Stimulated activated CD8-positive, alpha-beta memory T cell treated with anti-CD3 and anti-CD28 coated beads, Interleukin-15, amount 100 ng/mL, for 48 hours (primary cell): ENCODE data around the gene SLC25A21.

Experiments
- DNase-seq, 2 donors: peaks; one replicate each; pipeline ENCODE4 v3.0.0-alpha.2; 2020; ENCODE audit warnings: low read depth in 2 of 2

Gene SLC25A21

DNA sequence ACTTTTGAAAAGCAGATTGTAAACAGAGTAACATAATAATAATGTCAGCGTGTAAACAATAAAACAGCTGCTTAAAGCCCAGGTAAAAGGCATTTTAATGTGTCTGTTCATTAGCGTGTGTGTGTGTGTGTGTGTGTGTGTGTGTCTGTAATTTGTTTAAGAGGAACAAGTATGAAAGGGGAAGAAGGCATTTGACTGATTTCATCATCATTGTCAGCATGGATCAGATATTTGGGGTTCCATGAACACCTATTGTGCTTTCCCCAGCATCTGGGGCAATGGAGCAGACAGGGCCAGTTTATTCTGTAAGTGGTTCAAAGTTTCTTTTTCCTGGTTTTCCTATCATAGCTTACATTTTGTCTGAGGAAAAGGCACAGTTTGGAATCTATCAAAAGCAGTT is 28.9 kb downstream of the SLC25A21 start:
- DNase-seq = no peak

DNA sequence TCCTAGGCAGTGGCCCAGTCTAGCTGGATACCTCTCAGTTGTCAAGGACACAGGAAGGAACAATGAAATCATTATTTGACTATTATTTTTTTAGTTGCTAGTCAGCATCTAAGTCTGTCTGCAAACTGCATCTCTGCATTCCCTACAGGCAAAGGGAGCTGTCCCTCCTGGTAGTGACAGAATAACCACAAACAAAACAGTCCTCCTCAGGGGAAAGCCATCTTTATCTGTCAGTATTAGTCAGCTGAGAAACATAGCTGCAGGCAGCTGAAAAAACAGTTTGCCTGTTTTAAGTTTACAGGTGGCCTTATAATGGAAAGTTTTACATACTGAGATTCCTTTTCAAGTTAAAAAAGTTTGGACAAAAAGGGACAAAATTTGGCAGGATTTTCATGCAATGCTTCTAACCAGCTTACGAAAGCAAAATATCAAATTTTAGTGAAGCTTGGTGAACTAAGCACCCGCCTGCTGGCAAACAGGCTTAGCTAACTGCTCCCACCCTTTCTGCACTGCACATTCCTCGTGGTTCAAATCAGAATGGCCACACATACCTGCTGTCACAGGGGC is 29.5 kb downstream of the SLC25A21 start:
- no peak for DNase-seq

DNA sequence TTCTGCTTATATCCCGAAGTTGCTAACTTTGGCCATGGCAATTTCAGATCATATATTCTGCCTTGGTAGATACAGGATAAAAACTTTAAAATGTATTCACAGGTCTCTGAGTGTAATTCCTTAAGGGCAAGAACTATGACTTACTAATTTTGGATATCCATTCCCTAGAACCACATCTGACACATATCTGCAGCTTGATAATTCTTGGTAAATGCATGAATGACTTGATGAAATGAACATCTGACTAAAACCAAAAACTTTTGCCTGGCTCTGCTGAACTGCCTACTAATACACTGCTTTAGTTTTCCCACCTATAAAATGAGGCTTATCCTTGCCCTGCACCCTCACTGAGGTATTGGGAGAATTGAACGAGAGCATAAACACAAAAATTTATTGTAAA is 32.2 kb downstream of the SLC25A21 start:
- no peak for DNase-seq

DNA sequence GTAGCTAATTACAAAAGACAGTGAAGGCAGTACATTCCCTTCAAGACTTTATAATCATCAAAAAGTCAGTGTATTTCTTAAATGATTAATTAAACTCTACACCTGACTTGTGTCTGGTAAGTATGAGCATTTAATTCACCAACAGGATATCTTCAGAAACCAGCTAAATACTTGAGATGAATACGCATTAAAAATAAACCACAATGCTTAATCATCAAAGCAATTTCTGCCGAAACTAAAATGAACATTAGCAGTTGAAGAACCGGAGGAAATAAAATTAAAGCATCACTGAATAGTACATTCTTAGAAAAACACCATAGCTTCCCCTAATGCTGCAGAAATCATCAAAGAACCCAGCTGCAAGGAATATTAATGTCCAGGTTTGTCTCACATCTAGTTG is 32.7 kb downstream of the SLC25A21 start:
- DNase-seq = no peak

DNA sequence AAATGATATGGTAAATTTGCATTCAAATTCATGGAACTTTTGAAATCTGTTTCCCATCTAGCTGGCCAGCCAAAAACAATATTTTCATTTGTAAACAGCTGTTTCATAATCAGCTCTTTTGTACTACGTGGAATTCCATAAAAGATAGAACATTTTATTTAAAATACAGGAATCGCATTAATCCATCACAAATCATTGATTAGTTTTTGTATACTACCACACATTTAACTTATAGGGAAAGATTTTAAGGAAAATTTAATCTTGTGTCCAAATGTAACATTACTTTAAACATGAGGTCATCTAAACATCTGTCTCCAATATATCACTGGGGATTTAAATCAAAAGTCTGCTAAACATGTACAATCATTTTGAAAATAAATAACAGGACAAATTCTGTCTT is 33.5 kb downstream of the SLC25A21 start:
- DNase-seq = no peak

DNA sequence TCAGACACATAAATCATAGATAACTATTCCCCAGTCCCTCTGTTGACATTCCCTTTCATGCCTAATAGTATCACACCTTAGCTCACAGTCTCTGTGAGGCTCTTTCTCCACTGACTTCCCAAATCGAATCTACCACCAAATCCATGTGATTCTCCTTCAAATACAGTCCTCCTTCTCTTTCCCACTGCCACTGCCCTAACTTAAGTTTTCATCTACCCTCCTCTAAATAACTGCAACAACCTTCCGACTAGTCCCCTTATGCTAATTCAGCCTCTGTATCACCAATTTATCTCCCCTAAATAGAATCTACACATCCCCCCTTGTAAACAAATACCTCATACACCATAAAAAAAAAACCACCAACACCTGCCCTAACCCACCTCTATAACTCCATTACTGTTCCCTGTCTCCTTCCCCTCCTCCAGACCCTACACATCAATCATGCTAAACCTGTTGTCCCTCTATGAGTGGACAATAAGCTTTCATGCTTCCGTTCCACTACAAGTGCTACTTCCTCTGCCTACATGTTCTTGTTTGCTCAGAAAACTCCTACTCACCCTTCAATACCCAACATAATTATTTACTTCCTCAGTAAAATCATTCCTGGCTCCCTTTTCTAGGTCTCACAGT is 39.0 kb downstream of the SLC25A21 start:
- no peak for DNase-seq

DNA sequence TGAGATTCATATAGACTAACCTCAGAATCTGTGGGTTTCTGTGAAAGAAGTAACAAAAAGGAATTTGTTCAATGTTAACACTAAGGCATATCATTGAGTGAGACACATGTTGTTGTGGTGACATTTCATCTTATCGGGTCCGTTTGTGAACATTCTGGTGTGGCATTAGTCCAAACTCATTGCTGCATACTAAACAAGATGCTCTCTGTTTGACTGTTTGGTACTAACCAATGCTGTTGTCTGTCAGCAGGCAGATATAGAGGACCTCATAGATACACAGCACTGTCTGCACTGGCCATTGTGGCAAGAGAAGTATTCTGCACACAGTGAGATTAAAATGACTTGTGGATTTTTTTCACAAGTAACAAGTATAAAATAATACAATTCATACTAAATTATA is 41.2 kb downstream of the SLC25A21 start:
- no peak for DNase-seq

DNA sequence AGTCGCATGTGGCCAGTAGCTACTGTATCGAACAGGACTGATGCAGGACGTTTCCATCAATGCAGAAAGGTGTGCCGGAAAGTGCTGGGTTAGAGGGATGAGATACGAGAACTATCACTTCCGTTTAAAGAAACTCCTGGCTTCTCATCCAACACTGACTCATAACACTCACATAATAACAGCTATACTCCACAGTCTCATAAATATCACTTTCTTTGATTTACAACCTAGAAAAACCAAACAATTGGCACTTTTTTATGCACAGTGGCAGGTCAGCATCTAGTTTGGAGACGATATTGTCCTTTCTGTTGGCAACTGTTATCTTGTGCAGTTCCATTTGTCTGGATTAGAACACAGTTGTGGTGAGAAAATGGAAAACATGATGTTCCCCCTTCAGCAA is 43.4 kb downstream of the SLC25A21 start:
- no peak for DNase-seq

DNA sequence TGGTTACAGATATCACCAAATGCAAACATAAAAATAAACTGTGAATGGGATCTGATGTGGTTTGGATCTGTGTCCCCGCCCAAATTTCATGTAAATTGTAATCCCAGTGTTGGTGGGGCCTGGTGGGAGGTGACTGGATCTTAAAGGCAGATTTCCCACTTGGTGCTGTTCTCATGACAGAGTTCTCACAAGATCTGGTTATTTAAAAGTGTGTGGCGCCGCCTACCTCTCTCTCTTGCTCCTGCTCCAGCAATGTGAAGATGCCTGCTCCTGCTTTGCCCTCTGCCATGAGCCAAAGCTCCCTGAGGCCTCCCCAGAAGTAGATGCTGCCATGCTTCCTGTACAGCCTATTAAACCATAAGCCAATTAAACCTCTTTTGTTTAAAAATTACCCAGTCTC is 47.8 kb downstream of the SLC25A21 start:
- DNase-seq = no peak

DNA sequence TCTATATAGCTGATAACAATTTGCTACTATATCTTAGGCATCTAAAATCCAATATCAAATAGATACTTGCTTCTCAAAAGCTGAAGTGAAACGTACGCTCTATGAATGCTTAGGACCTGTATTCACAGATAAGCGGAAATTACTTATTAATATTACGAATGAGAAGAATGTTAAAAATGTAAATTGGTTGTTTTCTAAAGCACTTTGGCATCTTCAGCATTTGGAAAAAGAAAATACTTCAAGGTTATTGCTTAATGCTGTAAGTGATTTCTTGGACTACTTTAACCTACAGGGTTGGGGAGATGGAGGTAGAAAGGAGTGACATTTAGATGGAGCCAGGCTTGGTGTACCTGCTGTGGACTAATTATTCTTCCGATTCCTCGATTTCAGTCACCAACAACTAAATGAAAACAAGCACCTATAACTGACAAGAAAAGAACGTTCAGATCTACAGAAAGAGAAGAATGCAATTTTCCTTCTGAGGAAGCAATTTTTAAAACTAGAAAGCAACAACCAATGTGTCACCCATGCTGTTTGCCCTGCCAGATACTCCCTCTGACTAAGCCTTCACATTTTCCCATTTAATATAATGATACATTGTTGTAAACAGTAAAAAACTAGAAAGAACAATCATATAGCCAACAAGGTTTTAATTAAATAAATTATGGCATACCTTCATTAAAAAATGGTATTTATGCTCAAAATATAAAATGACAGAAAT is 49.3 kb downstream of the SLC25A21 start:
- DNase-seq = no peak

DNA sequence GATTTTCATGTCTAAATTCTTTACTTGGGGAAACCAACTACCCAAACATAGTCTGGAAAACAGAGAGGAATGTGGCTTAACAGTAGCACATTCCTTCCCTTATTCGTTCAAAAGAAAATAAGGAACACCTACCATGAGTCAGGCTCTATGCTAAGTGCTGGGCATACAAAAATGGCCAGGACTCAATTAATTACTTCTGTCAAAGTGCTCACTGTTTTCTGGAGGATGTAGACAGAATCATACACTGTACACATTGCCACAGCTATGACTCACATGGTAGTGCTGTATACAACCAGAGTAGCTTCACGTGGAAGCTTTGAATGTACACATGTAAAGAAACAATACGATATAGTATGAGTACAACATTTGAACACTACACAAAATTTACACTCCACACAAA is 50.1 kb downstream of the SLC25A21 start:
- DNase-seq = no peak

DNA sequence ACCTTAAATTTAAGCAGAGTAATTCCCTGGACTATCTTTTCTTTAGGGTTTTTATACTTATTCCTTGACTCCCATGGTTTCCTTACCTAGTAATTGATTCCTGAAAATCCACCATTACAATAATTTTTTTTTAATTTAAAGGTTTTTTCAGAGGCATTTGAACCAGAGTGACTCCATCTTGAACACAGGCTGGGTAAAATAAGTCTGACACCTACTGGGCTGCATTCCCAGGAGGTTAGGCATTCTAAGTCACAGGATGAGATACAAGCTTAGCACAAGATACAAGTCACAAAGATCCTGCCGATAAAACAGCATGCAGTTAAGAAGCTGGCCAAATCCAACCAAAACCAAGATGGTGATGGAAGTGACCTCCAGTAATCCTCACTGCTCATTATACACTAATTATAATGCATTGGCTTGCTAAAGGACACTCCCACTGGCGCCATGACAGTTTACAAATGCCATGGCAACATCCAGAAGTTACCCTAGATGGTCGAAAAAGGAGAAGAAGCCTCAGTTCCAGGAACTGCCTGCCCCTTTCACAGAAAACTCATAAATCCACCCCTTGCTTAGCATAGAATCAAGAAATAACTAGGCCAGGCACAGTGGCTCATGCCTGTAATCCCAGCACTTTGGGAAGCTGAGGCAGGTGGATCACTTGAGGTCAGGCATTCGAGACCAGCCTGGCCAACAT is 53.6 kb downstream of the SLC25A21 start:
- DNase-seq = no peak

DNA sequence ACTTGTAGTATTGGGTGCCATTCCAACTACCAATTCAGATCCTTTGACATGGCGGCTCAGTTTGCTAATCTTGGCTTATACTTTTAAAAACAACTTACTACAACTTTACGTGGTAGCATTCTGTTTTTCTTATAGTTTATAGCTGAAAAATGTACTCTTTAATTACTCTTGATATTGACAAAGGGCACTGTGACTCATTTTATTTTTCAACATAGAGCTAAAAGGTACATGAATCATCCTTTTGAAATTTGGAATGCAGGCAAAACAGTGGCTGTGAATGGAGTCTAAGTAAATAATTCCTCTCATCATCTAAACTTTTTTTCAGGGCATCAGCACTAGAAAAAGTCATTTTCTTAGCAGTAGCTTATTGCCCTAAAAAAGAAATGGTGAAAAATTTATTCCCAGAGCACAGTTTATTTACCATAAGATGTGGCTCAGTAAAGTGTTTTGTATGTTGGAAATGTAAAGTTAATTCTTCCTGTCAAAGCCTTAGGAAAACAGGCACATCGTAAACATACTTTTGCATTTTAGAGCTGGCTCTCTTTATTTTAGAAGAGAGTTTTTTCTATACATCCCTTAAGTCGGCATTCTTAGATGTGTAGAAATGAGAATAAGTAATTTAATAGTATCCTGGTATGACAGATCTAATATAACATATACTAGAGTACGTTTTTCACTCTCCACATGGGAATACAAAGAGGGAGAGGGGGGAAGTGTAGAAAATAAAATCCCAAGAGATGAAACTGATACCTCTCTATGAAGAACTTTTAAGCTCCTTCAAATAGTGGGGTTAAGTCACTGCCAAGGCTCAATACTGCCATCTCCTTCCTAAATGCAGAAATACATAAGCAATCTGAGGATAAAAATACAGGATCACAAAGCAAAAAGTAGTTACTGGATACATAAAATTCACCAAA is 55.2 kb downstream of the SLC25A21 start:
- DNase-seq = no peak

DNA sequence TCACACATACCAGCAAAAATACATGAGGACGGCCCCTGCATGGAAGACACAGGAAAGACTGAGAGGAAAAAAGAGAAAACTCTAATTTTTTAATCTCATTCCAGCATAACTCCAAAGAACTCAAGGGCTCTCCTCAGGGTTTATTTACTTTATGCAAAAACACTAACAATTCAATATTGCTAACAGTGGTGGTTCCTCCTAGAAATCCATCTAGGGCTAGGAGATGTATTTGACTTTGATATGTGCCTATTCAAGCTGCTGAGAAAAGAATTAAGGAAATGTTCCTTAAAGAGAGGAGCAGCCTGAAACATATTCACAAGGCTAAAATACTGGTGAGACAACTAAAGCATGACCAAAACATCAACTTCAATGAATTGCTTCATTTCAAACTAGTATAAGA is 57.0 kb downstream of the SLC25A21 start:
- DNase-seq = no peak

DNA sequence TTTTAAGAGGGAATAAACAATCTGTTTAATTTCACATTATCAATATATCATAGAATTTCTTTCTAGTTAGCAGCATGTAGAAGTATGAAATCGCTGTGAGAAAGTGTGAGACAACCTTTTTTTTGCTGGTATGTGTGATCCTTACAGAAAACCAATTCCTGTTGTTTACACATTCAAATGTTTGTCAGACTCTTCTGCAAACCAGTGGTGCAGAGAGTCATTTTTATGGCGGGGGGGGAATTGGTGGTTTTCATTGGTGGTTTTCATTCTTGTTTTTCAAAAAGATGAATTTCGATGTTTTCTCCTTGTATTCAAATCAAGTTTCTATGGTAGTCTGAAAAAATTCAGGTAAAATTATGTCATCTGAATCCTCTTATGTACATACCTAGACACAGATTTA is 57.8 kb downstream of the SLC25A21 start:
- DNase-seq = no peak

DNA sequence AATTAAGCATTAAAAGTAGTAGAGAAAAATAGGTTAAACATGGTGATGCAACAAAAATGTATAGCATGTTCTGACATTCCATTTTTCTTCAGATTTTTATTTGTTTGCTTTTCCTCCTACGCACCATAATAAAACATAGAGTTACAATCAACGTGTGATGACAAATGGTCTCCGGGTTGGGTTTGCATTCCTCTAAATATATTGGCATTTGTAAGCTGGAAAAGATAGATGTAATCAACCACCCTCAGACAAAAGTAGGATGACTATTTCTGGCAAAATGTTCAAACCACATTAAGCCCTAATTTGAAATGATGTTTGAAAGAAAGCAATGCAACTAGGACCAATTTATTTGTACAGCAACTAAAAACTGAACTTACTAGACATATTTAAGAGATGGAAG is 58.4 kb downstream of the SLC25A21 start:
- no peak for DNase-seq

DNA sequence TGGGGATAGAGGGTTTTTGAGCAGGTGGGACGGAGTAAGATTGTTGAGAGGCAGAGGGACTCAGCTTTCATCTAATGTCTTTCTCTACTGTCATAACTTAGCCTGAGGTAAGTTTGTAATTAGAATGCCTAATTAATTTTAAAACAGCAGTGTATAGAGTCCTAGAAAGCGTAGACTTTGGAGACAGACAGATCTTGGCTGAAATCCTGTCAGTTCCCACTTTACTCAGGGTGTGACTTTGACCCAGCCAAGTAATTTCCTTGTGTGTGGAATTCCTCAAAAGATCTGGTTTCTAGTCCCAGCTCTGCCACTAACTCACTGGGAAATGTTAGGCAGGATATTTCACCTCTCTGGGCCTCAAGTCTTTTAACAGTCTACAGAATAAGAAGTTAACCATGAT is 74.3 kb downstream of the SLC25A21 start:
- DNase-seq = no peak

DNA sequence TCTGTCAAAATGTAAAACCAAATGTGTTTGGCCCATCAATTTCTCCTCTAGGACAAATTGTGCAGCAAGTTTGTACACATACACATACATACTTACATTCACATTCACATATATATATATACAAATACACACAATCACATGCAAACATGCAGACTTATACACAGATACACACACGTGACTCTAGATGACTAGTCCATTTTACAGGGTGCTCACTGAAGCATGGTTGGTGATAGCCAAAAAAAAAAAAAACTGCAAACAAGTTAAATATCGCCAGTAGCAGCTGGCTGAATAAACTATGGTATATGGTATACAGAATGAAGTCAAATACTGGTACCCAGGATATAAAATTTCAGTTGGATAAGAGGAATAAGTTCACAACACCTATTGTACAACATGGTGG is 77.9 kb downstream of the SLC25A21 start:
- no peak for DNase-seq

DNA sequence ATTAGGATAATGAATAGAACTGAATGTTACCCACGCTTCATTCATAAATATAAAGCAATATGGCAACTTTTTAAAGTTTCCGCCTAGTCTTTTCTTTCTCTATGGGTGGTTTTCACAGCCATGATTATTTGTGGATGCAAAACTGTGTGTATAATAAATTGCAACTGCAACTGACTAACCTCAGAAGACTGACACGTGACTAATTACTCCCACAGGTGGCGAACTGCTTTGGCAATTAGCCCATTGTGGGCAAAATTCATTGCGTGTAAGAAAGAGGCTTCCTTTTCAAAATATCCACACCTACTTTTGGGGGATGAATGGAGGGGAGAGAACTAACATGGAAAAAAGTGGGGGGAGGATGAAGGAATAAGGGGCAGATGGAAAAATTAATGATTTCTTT is 79.0 kb downstream of the SLC25A21 start:
- no peak for DNase-seq

DNA sequence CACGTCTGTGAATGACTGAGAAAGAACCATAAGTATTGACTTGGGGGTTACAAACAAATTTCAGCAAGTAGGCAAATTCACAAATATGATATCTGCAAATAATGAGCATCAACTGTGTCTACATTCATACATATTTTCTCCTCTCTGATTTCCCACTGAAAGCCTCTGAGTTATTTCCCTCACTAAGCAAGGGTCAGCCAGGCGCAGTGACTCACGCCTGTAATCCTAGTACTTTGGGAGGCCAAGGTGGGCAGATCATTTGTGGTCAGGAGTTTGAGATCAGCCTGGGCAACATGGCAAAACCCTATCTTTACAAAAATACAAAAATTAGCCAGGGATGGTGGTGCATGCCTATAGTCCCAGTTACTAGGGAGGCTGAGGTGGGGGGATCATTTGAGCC is 80.8 kb downstream of the SLC25A21 start:
- DNase-seq = no peak

DNA sequence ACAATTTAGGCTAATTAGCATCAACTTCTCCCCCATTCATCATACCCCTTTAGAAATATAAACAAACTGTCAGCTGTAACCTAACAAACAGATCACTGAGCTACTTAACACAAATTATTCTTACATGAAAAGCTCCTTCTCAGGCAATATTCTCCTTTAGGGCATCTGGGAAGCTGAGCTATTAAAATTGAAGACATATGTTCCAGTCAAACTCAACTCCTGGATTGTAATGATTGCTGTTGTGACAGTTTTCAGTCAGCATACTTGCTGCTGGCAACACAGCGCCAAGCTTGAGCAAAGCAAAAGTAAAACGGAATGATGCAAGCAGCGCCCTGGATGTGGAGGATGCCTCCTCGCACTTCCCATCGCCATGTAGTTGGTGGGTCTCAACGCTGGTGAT is 82.4 kb downstream of the SLC25A21 start:
- DNase-seq = no peak

DNA sequence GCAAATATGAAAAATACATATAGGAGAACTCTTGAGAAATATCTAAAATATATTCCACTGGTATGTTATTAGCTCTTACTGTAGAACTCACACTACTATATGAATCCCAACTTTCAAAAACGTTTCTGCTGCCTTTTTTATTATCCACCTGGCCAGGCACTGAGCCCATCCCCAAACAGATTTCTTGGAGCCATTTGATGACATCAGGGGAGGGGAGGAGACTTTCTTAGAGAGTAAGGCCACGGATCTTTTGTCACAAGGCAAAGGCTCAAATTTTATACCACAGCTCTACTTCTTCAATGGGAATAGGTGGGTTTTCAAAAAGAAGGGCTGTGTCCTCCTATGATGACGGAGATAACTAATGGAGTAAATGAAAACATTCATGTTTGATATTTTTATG is 83.0 kb downstream of the SLC25A21 start:
- DNase-seq = no peak
